22Rv1 (cell line): ENCODE measurements around the gene GAS7.

Experiments
- H3K27ac ChIP-seq: fragments of 450-650 bp; 2 replicates; pipeline ENCODE4 v1.5.1; 2017
- CTCF ChIP-seq: fragments of 450-650 bp; IDR thresholded peaks from 2 replicates; pipeline ENCODE4 v1.5.1; 2017; ENCODE audit warnings: mild to moderate bottlenecking
- ZFX ChIP-seq: fragments of 450-650 bp; IDR thresholded peaks from 2 replicates; pipeline ENCODE4 v1.6.1; 2017; ENCODE audit warnings: antibody characterized with exemption, borderline replicate concordance

The GAS7 gene

GRCh38 chr17:10082795-10083194 is 115.6 kb downstream of the GAS7 start:
- no peak for TF ChIP-seq CTCF
- TF ChIP-seq ZFX = no peak
- H3K27ac ChIP-seq = no peak overlapping the region

- no peak overlapping the region for H3K27ac ChIP-seq
- TF ChIP-seq CTCF (no peak), ZFX (no peak)
Measured at GRCh38 chr17:10081571-10082169, 116.7 kb downstream of the GAS7 start.

GRCh38 chr17:10077561-10078299 is 120.7 kb downstream of the GAS7 start:
- TF ChIP-seq ZFX = no peak
- no peak overlapping the region for H3K27ac ChIP-seq

- TF ChIP-seq ZFX = no peak
- no peak for TF ChIP-seq CTCF
- no peak overlapping the region for H3K27ac ChIP-seq
Measured at GRCh38 chr17:10075919-10076318, 122.5 kb downstream of the GAS7 start.

GRCh38 chr17:10073941-10074340 is 124.5 kb downstream of the GAS7 start:
- TF ChIP-seq ZFX = no peak
- no peak for TF ChIP-seq CTCF
- H3K27ac ChIP-seq = no peak overlapping the region

- TF ChIP-seq CTCF = no peak
- no peak for TF ChIP-seq ZFX
- H3K27ac ChIP-seq = no peak overlapping the region
Measured at GRCh38 chr17:10072556-10073425, 125.6 kb downstream of the GAS7 start.

- H3K27ac ChIP-seq = no peak overlapping the region
- no peak for TF ChIP-seq ZFX
Measured at GRCh38 chr17:10072086-10072485, 126.3 kb downstream of the GAS7 start.

- H3K27ac ChIP-seq = no peak overlapping the region
- TF ChIP-seq ZFX (no peak), CTCF (no peak)
Measured at GRCh38 chr17:10071141-10071540, 127.3 kb downstream of the GAS7 start.
